AG04449 (cell line): Measurements from ENCODE around the gene FNDC3B.

Experiments
- CTCF ChIA-PET: fragments of 350-600 bp; formaldehyde crosslinking; extraction: SDS; loops from one replicate; lab custom pipeline; 2021; ENCODE audit warnings: antibody characterized with exemption; lab: Yijun Ruan, JAX
- POLR2A ChIA-PET: fragments of 400-600, 350-600 bp; formaldehyde crosslinking; extraction: SDS; loops from one replicate; lab custom pipeline; 2020; ENCODE audit warnings: antibody characterized with exemption, inconsistent platforms; lab: Yijun Ruan, JAX
- DNase-seq: peaks from one replicate; pipeline ENCODE4 v3.0.0-alpha.2; 2010; ENCODE audit warnings: low read depth, low spot score
- H3K4me3 ChIP-seq: 2 replicates; pipeline ENCODE4 v1.5.1; 2011; ENCODE audit warnings: low read depth, mild to moderate bottlenecking, control low read depth, low read length
- TF ChIP-seq, protein P1 (sequence below): IDR thresholded peaks from one replicate; pipeline ENCODE4 v1.5.1; 2011; ENCODE audit warnings: mild to moderate bottlenecking, moderate library complexity, low read length, control low read depth, inconsistent platforms; ENCODE audit not compliant: insufficient read depth; ENCODE audit errors: missing control alignments

FNDC3B gene

DNA sequence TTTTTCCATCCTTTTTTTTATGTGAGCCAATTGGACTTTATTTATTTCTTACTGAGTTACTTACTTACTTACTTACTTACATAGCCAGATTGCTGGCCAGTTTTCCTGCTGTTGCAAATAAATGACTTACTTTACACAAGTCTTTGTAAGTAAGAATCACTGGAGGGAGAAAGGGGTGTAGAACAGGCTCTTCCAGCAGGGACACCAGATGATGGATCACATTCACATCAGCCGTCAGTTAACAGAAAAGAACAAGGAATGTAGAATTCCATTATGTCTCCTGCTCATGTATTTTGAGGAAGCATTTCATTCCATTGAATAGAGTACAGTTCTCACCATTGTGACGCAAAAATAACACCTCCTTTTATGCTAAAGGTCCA, 188.6 kb downstream of the FNDC3B start:
- TF ChIP-seq, protein P1, sequence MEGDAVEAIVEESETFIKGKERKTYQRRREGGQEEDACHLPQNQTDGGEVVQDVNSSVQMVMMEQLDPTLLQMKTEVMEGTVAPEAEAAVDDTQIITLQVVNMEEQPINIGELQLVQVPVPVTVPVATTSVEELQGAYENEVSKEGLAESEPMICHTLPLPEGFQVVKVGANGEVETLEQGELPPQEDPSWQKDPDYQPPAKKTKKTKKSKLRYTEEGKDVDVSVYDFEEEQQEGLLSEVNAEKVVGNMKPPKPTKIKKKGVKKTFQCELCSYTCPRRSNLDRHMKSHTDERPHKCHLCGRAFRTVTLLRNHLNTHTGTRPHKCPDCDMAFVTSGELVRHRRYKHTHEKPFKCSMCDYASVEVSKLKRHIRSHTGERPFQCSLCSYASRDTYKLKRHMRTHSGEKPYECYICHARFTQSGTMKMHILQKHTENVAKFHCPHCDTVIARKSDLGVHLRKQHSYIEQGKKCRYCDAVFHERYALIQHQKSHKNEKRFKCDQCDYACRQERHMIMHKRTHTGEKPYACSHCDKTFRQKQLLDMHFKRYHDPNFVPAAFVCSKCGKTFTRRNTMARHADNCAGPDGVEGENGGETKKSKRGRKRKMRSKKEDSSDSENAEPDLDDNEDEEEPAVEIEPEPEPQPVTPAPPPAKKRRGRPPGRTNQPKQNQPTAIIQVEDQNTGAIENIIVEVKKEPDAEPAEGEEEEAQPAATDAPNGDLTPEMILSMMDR: no peak
- CTCF ChIA-PET: interaction anchor here (1.3 kb wide), 1 partner anchor 10 kb away, joined by 4 read pairs; no protein-coding TSS in a partner anchor
- H3K4me3 ChIP-seq: no peak overlapping the region
- no peak for DNase-seq
- POLR2A ChIA-PET: no interaction called here

DNA sequence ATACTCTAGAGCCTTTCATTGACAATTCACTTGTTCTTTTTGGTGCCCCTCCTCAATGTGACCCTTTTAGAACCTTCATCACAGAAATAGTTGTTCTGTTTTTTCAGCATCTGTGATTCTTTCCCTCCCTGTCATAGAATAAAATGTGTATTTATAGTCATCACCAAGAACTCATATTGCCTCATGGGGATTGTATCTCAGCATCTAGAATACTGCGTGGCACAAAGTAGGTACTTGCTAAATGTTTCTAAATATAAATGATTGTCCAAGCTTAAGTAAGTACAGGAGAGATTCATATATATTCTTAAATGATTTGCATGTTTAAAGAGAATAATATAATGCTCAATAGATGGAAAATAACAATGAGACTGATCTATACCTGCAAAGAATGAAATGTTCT, 190.1 kb downstream of the FNDC3B start:
- TF ChIP-seq, protein P1: no peak
- POLR2A ChIA-PET: no interaction called here
- no peak for DNase-seq
- no peak overlapping the region for H3K4me3 ChIP-seq
- CTCF ChIA-PET: no interaction called here

DNA sequence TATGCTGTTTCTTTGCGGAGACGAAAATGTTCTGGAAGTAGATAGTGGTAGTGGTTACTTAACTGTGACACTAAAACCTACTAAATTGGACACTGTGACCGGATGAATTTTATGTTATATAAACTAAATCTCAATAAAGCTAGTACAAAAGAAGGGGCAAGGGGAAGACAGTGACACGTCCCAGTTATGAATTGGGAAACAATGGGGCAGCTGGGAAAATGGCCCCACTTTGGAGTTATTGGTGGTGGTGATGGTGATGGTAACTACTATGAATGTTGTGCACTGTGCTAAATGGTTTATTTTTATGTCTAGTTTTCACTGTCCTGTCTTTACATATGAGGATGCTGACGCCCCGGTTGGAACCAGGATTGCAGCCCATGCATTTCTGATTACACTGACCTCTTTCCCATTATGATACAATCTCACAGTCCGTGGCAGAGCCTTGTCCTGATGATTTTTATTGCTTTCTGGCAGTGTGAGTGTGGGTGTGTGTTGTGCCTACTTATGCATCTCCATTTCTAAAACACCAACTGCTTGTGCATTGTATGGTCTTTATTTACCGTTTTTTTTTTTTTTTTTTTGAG, 192.0 kb downstream of the FNDC3B start:
- ChIA-PET POLR2A (no interaction called here), CTCF (no interaction called here)
- H3K4me3 ChIP-seq: no peak overlapping the region
- DNase-seq: no peak
- TF ChIP-seq, protein P1: no peak

DNA sequence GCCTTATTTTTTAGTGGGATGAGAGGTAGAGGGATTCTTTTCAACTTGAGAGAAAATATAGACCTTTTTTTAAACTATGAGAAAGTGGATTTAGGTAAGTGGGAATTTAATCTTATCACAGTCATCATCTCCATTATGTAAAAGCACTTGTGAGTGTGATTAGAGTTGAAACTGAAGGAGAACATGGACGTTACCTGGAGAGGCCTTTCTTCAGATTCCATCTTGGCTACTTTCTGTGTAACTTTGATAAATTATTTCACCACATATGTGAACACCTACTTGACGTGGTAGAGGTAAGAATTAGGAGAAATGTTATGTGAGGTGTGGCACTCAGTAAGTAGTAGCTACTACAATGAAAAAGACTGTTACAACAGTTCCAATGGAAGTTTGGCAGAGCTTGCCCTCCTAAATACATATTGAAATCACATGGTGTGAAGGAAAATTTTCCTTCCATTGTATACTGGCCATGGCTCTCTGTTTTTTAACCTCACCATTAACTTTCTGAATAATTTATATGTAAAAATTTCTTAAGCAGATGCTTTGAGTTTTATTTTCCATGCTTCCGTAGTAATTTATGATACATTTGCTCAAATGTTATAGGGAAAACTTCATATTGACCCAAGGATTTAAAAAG, 193.3 kb downstream of the FNDC3B start:
- TF ChIP-seq, protein P1: no peak
- ChIA-PET CTCF (no interaction called here), POLR2A (no interaction called here)
- DNase-seq: no peak
- no peak overlapping the region for H3K4me3 ChIP-seq

DNA sequence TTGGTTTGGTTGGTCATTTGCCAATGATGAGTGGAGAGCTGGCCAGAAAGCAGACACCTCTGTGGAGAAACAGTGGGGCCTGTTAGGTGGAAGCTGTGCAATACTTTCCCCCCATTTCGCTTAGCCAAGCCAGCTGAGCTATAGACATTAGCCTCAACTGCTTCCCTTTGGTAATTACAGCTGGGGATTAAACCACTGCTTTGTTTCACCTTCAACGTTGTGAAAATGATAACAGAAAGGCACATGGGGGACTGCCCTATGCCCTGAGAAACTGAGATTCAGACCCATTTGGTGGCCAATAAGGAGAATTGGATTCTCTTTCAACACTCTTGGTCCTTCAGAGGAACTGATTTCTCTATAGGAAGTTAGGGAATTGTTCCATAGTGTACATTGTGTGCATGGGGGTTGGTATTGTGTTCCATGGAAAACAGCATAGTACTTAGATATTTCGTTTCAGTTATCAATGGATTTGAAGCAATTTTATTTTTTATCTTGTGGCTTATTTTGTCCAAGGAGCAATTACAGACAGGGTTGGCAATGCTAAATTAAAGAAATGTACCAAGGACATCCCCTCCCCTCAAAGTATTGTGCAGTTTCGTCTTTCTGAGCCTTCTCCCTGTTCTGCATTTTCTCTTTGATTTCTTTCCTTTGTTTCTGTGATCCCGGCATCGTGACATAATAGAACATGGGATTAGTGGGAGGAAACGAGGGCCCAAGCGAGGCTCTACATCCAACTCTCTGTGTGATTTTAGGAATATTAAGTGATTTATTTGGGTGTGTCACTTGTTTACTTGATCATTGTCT, 194.3 kb downstream of the FNDC3B start:
- no peak overlapping the region for H3K4me3 ChIP-seq
- ChIA-PET CTCF (no interaction called here), POLR2A (no interaction called here)
- TF ChIP-seq, protein P1: no peak
- no peak for DNase-seq

DNA sequence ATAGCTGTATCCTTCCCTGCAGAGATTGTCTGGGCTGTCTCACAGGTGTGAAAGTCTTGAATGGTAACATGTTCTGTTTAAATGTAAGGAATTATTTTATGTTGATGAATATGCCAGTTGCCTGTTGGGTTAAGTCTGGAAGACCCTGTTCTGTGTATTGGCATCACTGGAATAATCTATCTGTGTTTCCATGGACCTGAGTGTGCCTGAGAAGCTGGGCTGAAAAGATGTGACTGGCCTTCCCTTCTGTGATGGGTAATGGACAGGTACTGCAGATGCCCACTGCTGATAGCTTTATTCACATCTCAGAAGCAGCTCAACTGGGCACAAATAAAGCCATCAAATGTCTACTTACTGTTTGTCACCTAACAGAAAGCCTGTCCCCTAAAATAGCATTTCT, 196.3 kb downstream of the FNDC3B start:
- TF ChIP-seq, protein P1: no peak
- POLR2A ChIA-PET: no interaction called here
- CTCF ChIA-PET: interaction anchor here (1.1 to 1.2 kb wide), 2 partner anchors 9 to 15 kb away, joined by 3 to 5 read pairs; no protein-coding TSS in a partner anchor
- H3K4me3 ChIP-seq: no peak overlapping the region
- DNase-seq: no peak
